Liver (tissue), 9 donors: ENCODE data around the gene GALK2. TPM values are rescaled to one million over a fixed set of nuclear protein-coding genes. Genes with fewer than 3 reads are reported as not detected.

Experiments
- DNase-seq: peaks from one replicate; pipeline ENCODE4 v3.0.0-alpha.2; 2017; ENCODE audit warnings: low spot score
- H3K27ac ChIP-seq, 2 donors: one replicate each; pipeline ENCODE4 v1.7.0; 2013; ENCODE audit warnings: inconsistent platforms in 2 of 2, low read length in 2 of 2, control low read depth in 1 of 2, low read depth in 1 of 2, mild to moderate bottlenecking in 1 of 2
- H3K27me3 ChIP-seq, 4 donors: one replicate each; pipeline versions ENCODE4 v1.6.1 to v1.7.0; 2013; ENCODE audit warnings: low read length in 3 of 4, inconsistent platforms in 1 of 4, mild to moderate bottlenecking in 1 of 4, moderate library complexity in 1 of 4; ENCODE audit not compliant: control insufficient read depth in 4 of 4, insufficient read depth in 4 of 4
- H3K36me3 ChIP-seq, 4 donors: one replicate each; pipeline versions ENCODE4 v1.6.1 to v1.7.0; 2013; ENCODE audit warnings: low read length in 3 of 4, mild to moderate bottlenecking in 3 of 4, low read depth in 1 of 4, moderate library complexity in 1 of 4; ENCODE audit not compliant: control insufficient read depth in 4 of 4, insufficient read depth in 3 of 4
- H3K4me1 ChIP-seq, 4 donors: one replicate each; pipeline versions ENCODE4 v1.6.1 to v1.7.0; 2013; ENCODE audit warnings: low read length in 3 of 4, mild to moderate bottlenecking in 3 of 4, moderate library complexity in 1 of 4; ENCODE audit not compliant: control insufficient read depth in 4 of 4, insufficient read depth in 4 of 4
- H3K4me3 ChIP-seq, 3 donors: one replicate each; pipeline versions ENCODE4 v1.6.1 to v1.7.0; 2013; ENCODE audit warnings: low read length in 3 of 3, control low read depth in 1 of 3, low read depth in 1 of 3, mild to moderate bottlenecking in 1 of 3
- H3K9ac ChIP-seq, 2 donors: one replicate each; pipeline ENCODE4 v1.7.0; 2013; ENCODE audit warnings: low read length in 2 of 2, mild to moderate bottlenecking in 2 of 2, moderate library complexity in 2 of 2, control low read depth in 1 of 2, low read depth in 1 of 2
- H3K9me3 ChIP-seq, 4 donors: one replicate each; pipeline versions ENCODE4 v1.6.1 to v1.7.0; 2013; ENCODE audit warnings: low read length in 3 of 4; ENCODE audit not compliant: control insufficient read depth in 4 of 4
- ATF3 ChIP-seq: IDR thresholded peaks from 2 replicates; pipeline ENCODE4 v1.6.1; 2016; ENCODE audit warnings: antibody characterized with exemption
- CTCF ChIP-seq: fragments of 150-350 bp; IDR thresholded peaks from 2 replicates; pipeline ENCODE4 v1.5.1; 2017; ENCODE audit warnings: improper control_type of control experiment, low read depth, low read length; ENCODE audit not compliant: missing input control
- EGR1 ChIP-seq, 2 donors: IDR thresholded peaks; 2 replicates each; pipeline ENCODE4 v1.6.1; 2016 to 2018; ENCODE audit warnings: antibody characterized with exemption in 2 of 2, low read depth in 2 of 2
- FOXA1 ChIP-seq: IDR thresholded peaks from 2 replicates; pipeline ENCODE4 v1.6.1; 2016; ENCODE audit warnings: antibody characterized with exemption
- GABPA ChIP-seq, 2 donors: IDR thresholded peaks in 1 of 2; conservative IDR thresholded peaks in 1 of 2; 2 replicates each; pipeline ENCODE4 v1.6.1; 2016; ENCODE audit warnings: antibody characterized with exemption in 2 of 2, mild to moderate bottlenecking in 1 of 2, moderate library complexity in 1 of 2
- HNF4A ChIP-seq, 2 donors: conservative IDR thresholded peaks; 2 replicates each; pipeline ENCODE4 v1.6.1; 2016; ENCODE audit warnings: antibody characterized with exemption in 2 of 2, mild to moderate bottlenecking in 2 of 2
- HNF4G ChIP-seq: IDR thresholded peaks from 2 replicates; pipeline ENCODE4 v1.6.1; 2016; ENCODE audit warnings: antibody characterized with exemption
- JUND ChIP-seq, 2 donors: IDR thresholded peaks; 2 replicates each; pipeline ENCODE4 v1.6.1; 2016; ENCODE audit warnings: antibody characterized with exemption in 2 of 2
- MAX ChIP-seq: IDR thresholded peaks from 2 replicates; pipeline ENCODE4 v1.6.1; 2016; ENCODE audit warnings: antibody characterized with exemption
- NR2F2 ChIP-seq: IDR thresholded peaks from 2 replicates; pipeline ENCODE4 v1.6.1; 2016; ENCODE audit warnings: antibody characterized with exemption
- RAD21 ChIP-seq, 2 donors: IDR thresholded peaks; 2 replicates each; pipeline ENCODE4 v1.6.1; 2016; ENCODE audit warnings: antibody characterized with exemption in 2 of 2, mild to moderate bottlenecking in 2 of 2
- REST ChIP-seq: IDR thresholded peaks from 2 replicates; pipeline ENCODE4 v1.6.1; 2016; ENCODE audit warnings: antibody characterized with exemption, mild to moderate bottlenecking
- RXRA ChIP-seq, 2 donors: IDR thresholded peaks; 2 replicates each; pipeline ENCODE4 v1.6.1; 2017 to 2018; ENCODE audit warnings: antibody characterized with exemption in 2 of 2, mild to moderate bottlenecking in 1 of 2
- SP1 ChIP-seq: IDR thresholded peaks from 2 replicates; pipeline ENCODE4 v1.6.1; 2018; ENCODE audit warnings: antibody characterized with exemption, mild to moderate bottlenecking
- ZBTB33 ChIP-seq: IDR thresholded peaks from 2 replicates; pipeline ENCODE4 v1.6.1; 2016; ENCODE audit warnings: antibody characterized with exemption
- WGBS: extraction: QIAGEN DNeasy Blood & Tissue Kit; methylation state at CpG from one replicate; pipeline ENCODE4 v1.1.7; 2013; 5-methylcytosine and 5-hydroxymethylcytosine counted together
- polyA plus RNA-seq, 2 donors: library from polyadenylated mRNA; stranded (reverse) in 1 of 2; unstranded in 1 of 2; fragments of 200-250 nt in 1 of 2; fragments of >200 nt in 1 of 2; fragmentation: Nextera tagmentation in 1 of 2; extraction: Ambion mirVana in 1 of 2; gene quantifications; one replicate each; pipeline versions ENCODE4 v1.2.1 to v1.2.3, GENCODE V29; 2013 to 2015
- total RNA-seq, 2 donors: library from RNA; depleted of rRNA; stranded (reverse); fragments of >200 nt; gene quantifications; one replicate each; pipeline ENCODE4 v1.2.3, GENCODE V29; 2014
- donor health status: healthy.
- donor health status: healthy.
- donor health status: healthy.
- donor health status: healthy.
- donor health status: healthy.

The GALK2 gene
- total and polyA plus RNA-seq, 4 donors = 18.1 to 57.0 (median 24.5) TPM

- WGBS = 45% methylated on average over 1 of the region's 1 CpG
- H3K27me3 ChIP-seq = no peaks in the 10 kb centered on the region
- DNase-seq = no peak
- TF ChIP-seq ATF3 (no peak), CTCF (no peak), JUND (IDR thresholded peaks at IDR 0.05) (no peak), SP1 (no peak), RXRA (IDR thresholded peaks at IDR 0.05) (no peak)
- H3K4me3 ChIP-seq = no peak overlapping the region
- H3K9me3 ChIP-seq = no peaks in the 10 kb centered on the region
- no peak overlapping the region for H3K9ac ChIP-seq
- H3K27ac ChIP-seq = no peak overlapping the region
- no peaks in the 10 kb centered on the region for H3K4me1 ChIP-seq
- H3K36me3 ChIP-seq = peaks cover 2 to 27% (median 20%) of the 10 kb centered on the region in 4 donors
These were observed 120.1 kb downstream of the GALK2 start for GRCh38 chr15:49290191-49290590.

- Histone ChIP-seq H3K9me3 (no peaks in the 10 kb centered on the region), H3K4me3 (no peak overlapping the region), H3K9ac (no peak overlapping the region), H3K36me3 (peaks cover 2 to 24% (median 22%) of the 10 kb centered on the region in 4 donors), H3K27me3 (no peaks in the 10 kb centered on the region), H3K27ac (no peak overlapping the region), H3K4me1 (no peaks in the 10 kb centered on the region)
- TF ChIP-seq HNF4G (no peak), GABPA (IDR thresholded peaks at IDR 0.05 in 1 of 2, conservative IDR thresholded peaks at IDR 0.05 in 1 of 2) (no peak), ZBTB33 (no peak), MAX (no peak), EGR1 (IDR thresholded peaks at IDR 0.05; ENCODE audit: low read depth in 2 of 2) (no peak), SP1 (no peak), RXRA (IDR thresholded peaks at IDR 0.05) (no peak), HNF4A (conservative IDR thresholded peaks at IDR 0.05) (no peak), FOXA1 (no peak), ATF3 (no peak)
- DNase-seq = no peak
These were observed 123.9 kb downstream of the GALK2 start for GRCh38 chr15:49293941-49294340.

GRCh38 chr15:49296258-49296657, 126.2 kb downstream of the GALK2 start:
- Histone ChIP-seq H3K27me3 (no peaks in the 10 kb centered on the region), H3K36me3 (peaks cover 3 to 21% (median 12%) of the 10 kb centered on the region in 4 donors), H3K4me1 (no peaks in the 10 kb centered on the region), H3K9me3 (no peaks in the 10 kb centered on the region), H3K27ac (no peak overlapping the region), H3K4me3 (no peak overlapping the region), H3K9ac (no peak overlapping the region)
- WGBS = 99% methylated on average over 1 of the region's 1 CpG
- no peak for DNase-seq
- TF ChIP-seq RXRA (IDR thresholded peaks at IDR 0.05) = no peak
- TF ChIP-seq ATF3 = no peak
- TF ChIP-seq HNF4A (conservative IDR thresholded peaks at IDR 0.05) = no peak
- no peak for TF ChIP-seq JUND (IDR thresholded peaks at IDR 0.05)
- no peak for TF ChIP-seq MAX
- TF ChIP-seq GABPA (IDR thresholded peaks at IDR 0.05 in 1 of 2, conservative IDR thresholded peaks at IDR 0.05 in 1 of 2) = no peak
- no peak for TF ChIP-seq CTCF
- no peak for TF ChIP-seq REST
- TF ChIP-seq HNF4G = no peak
- TF ChIP-seq SP1 = no peak
- TF ChIP-seq NR2F2 = no peak
- TF ChIP-seq RAD21 (IDR thresholded peaks at IDR 0.05) = no peak
- no peak for TF ChIP-seq EGR1 (IDR thresholded peaks at IDR 0.05; ENCODE audit: low read depth in 2 of 2)
